Stimulated activated CD4-positive, alpha-beta T cell treated with anti-CD3 and anti-CD28 coated beads, Interleukin-12 subunit alpha, Interleukin-12 subunit beta, amount 100 ng/mL, for 4 hours (primary cell): Measurements from ENCODE around the gene FSTL4.

ENCODE experiments used
- DNase-seq: peaks from one replicate; pipeline ENCODE4 v3.0.0-alpha.2; 2020

FSTL4 gene

GRCh38 chr5:133473291-133473690, 139.1 kb downstream of the FSTL4 start:
- DNase-seq = no peak

DNA sequence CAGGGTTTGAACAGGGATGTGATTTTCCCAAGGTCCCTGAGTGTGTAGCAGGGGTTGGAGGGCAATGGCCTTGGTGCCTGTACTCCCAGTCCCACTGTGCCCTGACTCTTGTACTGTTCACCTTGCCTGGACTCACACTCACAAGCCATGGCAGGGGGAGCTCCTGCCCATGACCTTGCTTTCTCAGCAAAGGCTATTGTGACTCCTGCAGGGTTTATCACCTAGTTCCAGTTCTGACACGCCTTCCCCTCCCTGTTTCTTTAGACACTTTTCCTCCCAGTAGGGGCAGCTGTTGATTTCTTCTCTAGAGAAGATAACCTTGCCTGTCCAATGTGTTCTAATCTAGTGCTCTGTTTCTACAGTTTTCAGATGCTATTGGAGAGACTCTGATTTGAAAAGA, 139.5 kb downstream of the FSTL4 start:
- DNase-seq = no peak

DNA sequence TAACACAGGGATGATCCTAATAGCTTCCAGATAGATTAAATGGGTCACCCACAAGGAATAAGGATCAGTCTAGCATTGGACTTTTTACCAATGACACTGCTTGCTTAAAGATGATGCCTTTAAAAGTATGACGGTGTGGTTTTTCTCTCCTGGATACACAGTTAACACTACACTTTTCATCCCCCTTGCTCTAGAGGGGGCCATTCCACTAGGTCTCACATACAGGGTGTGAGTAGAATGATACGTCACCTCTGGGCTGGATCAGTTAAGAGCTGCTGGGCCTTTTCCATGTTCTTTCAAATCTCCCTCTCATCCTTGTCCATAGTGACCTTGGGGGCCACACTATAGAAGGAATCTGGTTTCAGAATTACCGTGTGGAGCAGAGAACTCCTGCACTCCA, 140.6 kb downstream of the FSTL4 start:
- DNase-seq = no peak

- no peak for DNase-seq
Observed at GRCh38 chr5:133470841-133471240, 141.5 kb downstream of the FSTL4 start.

DNA sequence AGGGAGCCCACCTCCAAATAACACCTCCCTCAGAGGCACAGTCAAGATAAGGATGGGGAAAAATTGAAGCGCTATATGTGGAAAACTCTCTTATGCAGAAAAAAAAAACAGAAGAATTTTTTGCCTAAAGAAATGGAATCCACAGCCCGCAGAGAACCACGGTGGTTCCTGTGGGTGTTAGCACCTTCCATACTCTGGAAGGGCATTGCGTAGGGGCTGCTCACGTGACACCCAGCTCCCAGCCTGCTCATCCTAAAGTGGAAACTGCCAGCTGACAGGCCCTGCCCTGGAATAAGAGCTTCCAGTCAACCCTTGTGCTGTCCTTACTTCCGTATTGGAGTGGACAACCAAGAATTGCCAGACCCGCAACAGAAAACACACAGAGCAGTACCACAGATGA, 142.5 kb downstream of the FSTL4 start:
- DNase-seq = no peak

DNA sequence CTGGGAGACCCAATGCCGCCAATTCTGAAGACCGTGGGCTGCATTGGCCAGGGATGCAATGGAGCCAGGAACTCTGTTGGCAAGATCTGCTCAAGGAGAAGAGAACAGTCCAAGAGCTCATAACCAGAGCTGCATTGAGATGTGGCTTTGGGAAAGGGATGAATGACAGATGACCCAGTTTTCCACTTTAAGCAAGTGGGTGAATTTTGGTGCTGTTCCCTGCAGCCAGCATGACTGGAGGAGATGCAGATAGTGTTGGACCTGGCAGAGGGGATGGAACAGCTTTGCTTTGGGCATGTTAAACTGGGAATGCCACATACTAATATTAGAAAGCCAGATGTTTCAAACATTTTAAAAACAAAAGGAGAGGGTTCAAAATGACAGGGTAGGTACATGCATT, 143.1 kb downstream of the FSTL4 start:
- DNase-seq = no peak

GRCh38 chr5:133468596-133468995, 143.7 kb downstream of the FSTL4 start:
- DNase-seq = no peak

DNA sequence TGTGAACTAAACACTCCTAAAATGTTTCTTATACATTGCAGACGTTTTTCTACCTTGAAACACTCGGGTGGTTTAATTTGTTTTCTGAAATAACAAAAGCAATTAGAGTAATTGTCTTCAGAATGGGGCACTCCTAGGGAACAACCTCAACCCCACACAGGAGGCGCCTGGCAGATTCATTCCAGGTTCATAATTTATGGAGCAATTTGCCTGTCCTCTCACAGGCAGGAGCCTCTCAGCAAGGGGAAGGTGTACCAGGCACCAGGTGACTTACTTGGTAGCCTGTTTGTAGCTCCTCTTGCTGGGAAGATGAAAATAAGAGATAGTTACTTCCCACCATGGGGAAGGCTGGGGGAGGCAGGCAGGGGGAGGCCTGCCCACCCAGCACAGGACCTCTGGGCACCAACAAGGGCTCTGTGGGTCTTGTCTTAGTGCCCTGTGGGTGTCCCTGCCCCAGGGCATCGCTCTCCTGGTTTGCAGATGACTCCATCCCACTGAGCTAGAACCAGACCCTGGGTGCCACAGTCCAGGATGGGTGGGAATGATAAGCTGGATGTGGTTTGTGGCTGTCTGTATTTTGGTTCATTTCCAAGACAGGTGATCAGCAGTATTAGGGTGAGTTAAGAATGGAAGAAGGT, 144.4 kb downstream of the FSTL4 start:
- no peak for DNase-seq

- no peak for DNase-seq
Observed at GRCh38 chr5:133467335-133467779, 145.0 kb downstream of the FSTL4 start.

GRCh38 chr5:133466556-133467334, 145.6 kb downstream of the FSTL4 start:
- DNase-seq = no peak

- no peak for DNase-seq
Observed at GRCh38 chr5:133464013-133464412, 148.3 kb downstream of the FSTL4 start.

GRCh38 chr5:133461796-133462516, 150.4 kb downstream of the FSTL4 start:
- no peak for DNase-seq

DNA sequence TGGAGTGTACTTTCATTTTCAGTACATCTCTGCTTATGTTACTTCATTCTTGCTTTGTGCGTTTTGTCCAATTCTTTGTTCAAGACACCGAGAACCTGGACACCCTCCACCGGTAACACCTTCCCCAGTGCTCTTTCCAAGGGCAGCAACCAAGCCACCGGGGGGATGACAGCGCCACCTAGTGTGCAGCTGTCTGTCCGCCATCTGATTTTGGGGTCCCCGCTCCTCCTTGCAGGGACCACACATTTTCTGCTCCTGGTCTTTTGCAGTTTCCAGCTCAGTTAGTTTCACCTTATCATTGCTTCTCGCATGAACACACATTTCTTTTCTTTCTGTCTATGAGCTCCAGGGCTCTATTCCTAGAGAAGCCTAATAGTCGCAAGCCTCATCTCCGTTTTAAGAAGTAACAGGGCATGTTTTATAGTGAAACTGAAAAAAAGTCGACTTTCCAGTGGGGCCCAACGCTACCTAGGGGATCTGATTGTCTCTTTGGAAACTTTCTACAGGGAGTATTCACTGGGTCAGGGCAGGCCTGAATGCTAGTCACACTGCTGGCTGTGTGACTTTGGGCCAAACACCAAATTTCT, 152.1 kb downstream of the FSTL4 start:
- peak; percentile 23 for DNase-seq

GRCh38 chr5:133459474-133460160, 152.7 kb downstream of the FSTL4 start:
- DNase-seq = no peak

- DNase-seq = no peak
Observed at GRCh38 chr5:133458435-133458834, 153.9 kb downstream of the FSTL4 start.

DNA sequence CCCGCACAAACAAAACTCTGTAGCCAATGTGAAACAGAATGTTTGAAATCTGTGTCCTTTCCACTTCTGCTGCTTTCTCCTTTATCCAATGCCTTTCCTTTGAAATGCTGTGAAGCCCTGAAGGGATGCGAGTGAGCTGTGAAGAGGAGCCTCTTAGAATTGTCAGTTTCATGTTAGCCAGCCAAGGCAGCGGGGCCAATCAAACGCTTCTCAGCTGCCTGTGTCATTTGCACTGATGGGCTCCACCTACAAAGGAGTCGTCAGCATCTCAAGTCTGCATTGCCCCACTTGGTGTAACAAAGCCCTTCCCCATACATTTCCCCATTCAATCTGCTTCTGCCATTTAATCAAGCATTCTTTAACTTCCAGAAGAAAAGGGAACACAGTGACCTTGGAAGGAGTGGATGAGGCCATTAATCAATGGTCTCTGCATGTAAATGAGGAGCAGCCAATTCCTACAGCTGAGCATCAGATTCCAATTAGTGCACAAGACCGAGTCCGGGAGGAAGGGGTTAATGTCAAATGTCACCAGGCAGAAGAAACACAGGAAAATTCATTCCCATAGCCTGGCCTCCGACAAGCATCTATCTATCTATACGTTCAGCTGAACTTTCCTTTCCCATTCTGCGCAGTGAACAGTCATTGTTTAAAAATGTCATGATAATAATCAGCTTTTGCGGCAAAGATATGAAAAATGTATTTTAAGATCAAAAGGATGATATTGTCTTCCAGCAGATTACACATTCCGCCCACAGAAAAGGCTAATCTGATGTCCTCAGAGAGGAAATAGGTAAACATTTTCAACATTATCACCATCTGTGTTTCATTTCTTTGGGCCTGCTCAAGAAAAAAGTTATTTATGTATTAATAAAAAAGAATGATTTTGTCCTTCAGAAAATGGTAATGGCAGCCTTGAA, 154.6 kb downstream of the FSTL4 start:
- no peak for DNase-seq

DNA sequence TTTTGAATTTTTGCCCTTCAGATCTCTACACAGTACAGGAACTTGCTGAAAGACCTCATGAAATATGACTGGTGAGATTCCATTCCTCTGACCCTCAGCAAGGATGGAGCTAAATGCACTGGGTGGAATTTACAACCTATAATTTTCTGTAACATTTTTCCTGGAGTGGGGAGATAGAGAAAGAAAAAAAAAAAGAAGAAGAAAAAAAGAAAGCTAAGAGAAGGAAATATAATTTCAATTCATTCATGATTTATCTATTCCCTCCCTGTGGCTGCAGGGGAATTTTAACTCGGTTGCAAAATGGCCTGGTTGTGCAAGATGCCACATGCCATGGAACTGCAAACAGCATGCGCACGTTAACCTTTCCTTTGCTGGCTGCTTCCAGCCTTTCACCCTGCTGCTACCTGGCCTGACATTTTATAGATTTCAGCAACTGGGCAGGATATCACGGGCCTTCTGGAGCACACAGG, 155.4 kb downstream of the FSTL4 start:
- no peak for DNase-seq

GRCh38 chr5:133455676-133456075, 156.7 kb downstream of the FSTL4 start:
- DNase-seq = no peak

DNA sequence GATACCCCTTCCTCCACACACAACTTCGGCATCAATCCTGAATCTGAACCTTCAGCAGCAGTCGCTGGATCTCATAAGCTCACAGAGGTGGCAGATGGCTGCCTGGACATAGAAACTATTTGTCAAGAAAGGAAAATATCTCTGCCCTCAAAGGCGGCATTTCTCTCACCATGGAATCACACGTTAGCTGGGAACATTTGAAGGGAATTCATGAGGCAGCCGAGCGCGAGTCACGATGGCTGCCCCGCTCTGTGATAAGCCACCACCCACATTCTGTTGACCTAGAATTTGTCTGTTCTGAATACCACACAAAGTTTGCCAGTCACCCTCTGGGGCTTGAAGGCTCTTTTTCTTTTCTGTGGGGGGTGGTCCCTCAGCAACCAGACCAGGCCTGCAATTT, 157.9 kb downstream of the FSTL4 start:
- DNase-seq = no peak

GRCh38 chr5:133453831-133454230, 158.5 kb downstream of the FSTL4 start:
- no peak for DNase-seq

DNA sequence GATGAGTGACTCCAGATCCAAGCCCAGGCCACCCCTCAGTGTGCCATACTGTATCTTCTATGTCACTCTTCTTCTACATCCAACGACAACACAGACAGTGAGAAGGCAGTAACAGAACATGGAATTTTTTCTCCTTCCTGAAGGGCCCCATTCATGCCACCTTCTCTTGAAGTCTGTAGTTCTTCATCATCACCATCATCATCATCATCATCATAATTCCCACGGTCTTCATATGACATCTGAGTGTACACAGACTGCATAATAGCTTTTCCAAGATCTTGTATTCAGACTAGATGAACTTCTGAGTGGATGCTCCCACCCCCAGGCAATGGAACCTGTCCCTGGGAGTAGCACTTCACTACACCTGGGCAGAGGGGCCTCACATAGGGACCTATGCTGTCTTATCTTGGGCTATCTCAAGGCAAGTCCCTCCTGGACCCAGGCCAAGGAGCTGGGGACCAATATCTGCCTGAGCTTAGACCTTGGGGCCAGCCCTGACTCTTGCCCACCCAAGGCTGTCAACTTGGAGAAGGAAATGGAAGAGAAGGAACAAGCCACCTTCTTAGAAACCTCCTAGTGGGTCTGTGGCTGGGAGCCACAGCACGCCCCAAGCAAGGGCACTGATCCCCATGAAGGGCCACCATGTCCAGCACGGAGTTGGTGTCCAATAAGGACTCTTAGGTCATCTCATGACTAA, 159.1 kb downstream of the FSTL4 start:
- DNase-seq = no peak
